ENCODE data around the gene ZNF329. TPM values are rescaled to one million over a fixed set of nuclear protein-coding genes. Genes with fewer than 3 reads are reported as not detected.

ZNF329 gene
- total and polyA plus RNA-seq, 2 of the 8 experiments (the other 6 are each of a cell fraction or from before 2014, with no cell fraction given), result 5.8 to 11.2 TPM

DNA sequence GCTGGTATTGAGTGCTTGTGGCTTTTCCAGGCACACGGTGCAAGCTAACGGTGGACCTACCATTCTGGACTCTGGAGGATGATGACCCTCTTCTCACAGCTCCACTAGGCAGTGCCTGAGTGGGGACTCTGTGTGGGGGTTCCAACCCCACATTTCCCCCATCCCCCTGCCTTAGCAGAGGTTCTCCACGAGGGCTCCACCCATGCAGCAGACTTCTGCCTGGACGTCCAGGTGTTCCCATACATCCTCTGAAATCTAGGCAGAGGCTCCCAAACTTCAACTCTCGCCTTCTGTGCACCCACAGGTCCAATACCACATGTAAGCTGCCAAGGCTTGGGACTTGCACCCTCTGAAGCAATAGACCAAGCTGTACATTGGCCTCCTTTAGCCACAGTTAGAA lies 27.2 kb downstream of the ZNF329 start:
- Histone ChIP-seq H2BK5ac (ENCODE audit: low read depth, low read length) (no peak overlapping the region), H2AFZ (ENCODE audit: low read length) (no peak overlapping the region), H4K91ac (replicated peaks; ENCODE audit: insufficient read length, low read length) (no peak overlapping the region), H3K79me2 (ENCODE audit: control insufficient read depth in 1 of 2, insufficient read depth in 2 of 2, low read length in 2 of 2) (no peaks in the 10 kb centered on the region), H2BK120ac (replicated peaks; ENCODE audit: low read depth, low read length) (no peak overlapping the region), H2AK5ac (ENCODE audit: low read depth, low read length) (no peak overlapping the region), H3K9me3 (ENCODE audit: insufficient read depth in 2 of 2, low read depth in 1 of 2, low read length in 1 of 2) (peaks cover 90 to 91% of the 10 kb centered on the region in 2 experiments), H3K18ac (ENCODE audit: extremely low read depth, low read length) (no peak overlapping the region), H3K14ac (ENCODE audit: insufficient read length) (no peak overlapping the region), H4K8ac (ENCODE audit: extremely low read depth, insufficient read depth, low read length) (no peak overlapping the region), H4K5ac (ENCODE audit: insufficient read length, low read depth, low read length) (no peak overlapping the region), H3K4ac (replicated peaks; ENCODE audit: insufficient read length, low read depth, low read length) (no peak overlapping the region), H2BK20ac (ENCODE audit: low read length) (no peak overlapping the region), H2BK12ac (ENCODE audit: low read depth, low read length) (no peak overlapping the region), H3K56ac (replicated peaks; ENCODE audit: insufficient read length, low read depth, low read length) (no peak overlapping the region), H3K23me2 (ENCODE audit: low read depth, low read length) (no peaks in the 10 kb centered on the region), H3K27ac (ENCODE audit: low read depth, low read length) (no peak overlapping the region), H3K27me3 (replicated peaks in 1 of 4; ENCODE audit: control insufficient read depth in 3 of 4, extremely low read depth in 1 of 4, insufficient read depth in 3 of 4, low read length in 3 of 4) (no peaks in the 10 kb centered on the region), H3K23ac (ENCODE audit: insufficient read length) (no peak overlapping the region), H3K9ac (replicated peaks in 1 of 4; ENCODE audit: extremely low read depth in 1 of 4, low read depth in 3 of 4, low read length in 3 of 4) (no peak overlapping the region), H4K20me1 (replicated peaks in 1 of 2; ENCODE audit: control insufficient read depth in 1 of 2, insufficient read depth in 2 of 2, low read length in 2 of 2) (no peaks in the 10 kb centered on the region), H3K36me3 (ENCODE audit: control insufficient read depth in 2 of 4, insufficient read depth in 4 of 4, low read length in 3 of 4) (peaks cover 4 to 22% (median 10%) of the 10 kb centered on the region in 4 experiments; a peak in 6 of 8 replicates), H3K4me2 (ENCODE audit: insufficient read depth in 1 of 2, low read depth in 2 of 2, low read length in 2 of 2) (no peak overlapping the region), H3K4me3 (ENCODE audit: extremely low read depth in 1 of 4, insufficient read depth in 2 of 4, low read depth in 3 of 4, low read length in 4 of 4) (no peak overlapping the region), H3K79me1 (ENCODE audit: low read depth, low read length) (no peaks in the 10 kb centered on the region), H2BK15ac (ENCODE audit: low read length) (no peak overlapping the region), H3K4me1 (replicated peaks in 1 of 4; ENCODE audit: control insufficient read depth in 3 of 4, insufficient read depth in 4 of 4, low read length in 3 of 4) (no peaks in the 10 kb centered on the region)
- 51% methylated on average over 5 of the region's 5 CpGs; no CpG with 5 or more reads in 1 of the 2 experiments for WGBS, 2 experiments (ENCODE audit: extremely low coverage in 1 of 2, insufficient coverage in 1 of 2, insufficient read length in 1 of 2, insufficient replicate concordance in 2 of 2, low coverage in 1 of 2, low lambda C conversion rate in 2 of 2, missing lambda C conversion rate in 1 of 2)
- POLR2A ChIA-PET (ENCODE audit: partially characterized antibody), result no interaction called here
- FAIRE-seq (no peak), DNase-seq (ENCODE audit: low read depth in 1 of 2, low spot score in 2 of 2) (no peak)
- CTCF ChIA-PET (ENCODE audit: partially characterized antibody), result interaction anchor here (1.1 to 1.2 kb wide), 2 partner anchors 66 to 68 kb away, joined by 3 read pairs; no protein-coding TSS in a partner anchor
- no peak for TF ChIP-seq ZNF274 (IDR thresholded peaks at IDR 0.05; ENCODE audit: borderline replicate concordance, extremely low read depth, low read length)
- no peak for TF ChIP-seq TEAD4 (IDR thresholded peaks at IDR 0.05; ENCODE audit: low read depth, low read length)
- TF ChIP-seq EP300 (IDR thresholded peaks at IDR 0.05; ENCODE audit: borderline replicate concordance in 1 of 2, low read depth in 2 of 2, low read length in 2 of 2), result no peak
- no peak for TF ChIP-seq JUND (IDR thresholded peaks at IDR 0.05; ENCODE audit: low read length)
- no peak for TF ChIP-seq SP1 (IDR thresholded peaks at IDR 0.05; ENCODE audit: low read depth, low read length)
- no peak for TF ChIP-seq POLR2A (IDR thresholded peaks at IDR 0.05; ENCODE audit: control extremely low read depth in 1 of 2, low read depth in 2 of 2, low read length in 2 of 2)
- TF ChIP-seq TAF1 (IDR thresholded peaks at IDR 0.05; ENCODE audit: low read depth, low read length), result no peak
- TF ChIP-seq SP2 (IDR thresholded peaks at IDR 0.05; ENCODE audit: low read length), result no peak
- no peak for TF ChIP-seq RXRA (IDR thresholded peaks at IDR 0.05; ENCODE audit: insufficient read depth, low read depth, low read length)
- TF ChIP-seq, protein P1, sequence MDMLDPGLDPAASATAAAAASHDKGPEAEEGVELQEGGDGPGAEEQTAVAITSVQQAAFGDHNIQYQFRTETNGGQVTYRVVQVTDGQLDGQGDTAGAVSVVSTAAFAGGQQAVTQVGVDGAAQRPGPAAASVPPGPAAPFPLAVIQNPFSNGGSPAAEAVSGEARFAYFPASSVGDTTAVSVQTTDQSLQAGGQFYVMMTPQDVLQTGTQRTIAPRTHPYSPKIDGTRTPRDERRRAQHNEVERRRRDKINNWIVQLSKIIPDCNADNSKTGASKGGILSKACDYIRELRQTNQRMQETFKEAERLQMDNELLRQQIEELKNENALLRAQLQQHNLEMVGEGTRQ (IDR thresholded peaks at IDR 0.05; ENCODE audit: low read length), result no peak
- no peak for TF ChIP-seq NRF1 (IDR thresholded peaks at IDR 0.05; ENCODE audit: low read depth, low read length)
- no peak for TF ChIP-seq NANOG (IDR thresholded peaks at IDR 0.05; ENCODE audit: insufficient read depth, low read depth, low read length, poor library complexity, severe bottlenecking)
- no peak for TF ChIP-seq MAFK (IDR thresholded peaks at IDR 0.05; ENCODE audit: low read depth, low read length)
- no peak for TF ChIP-seq RBBP5 (IDR thresholded peaks at IDR 0.05; ENCODE audit: borderline replicate concordance, low read depth, low read length)
